Measurements from ENCODE around the gene DLG2.

Gene DLG2

GRCh38 chr11:84607975-84608836, 1018.9 kb downstream of the DLG2 start:
- no peak for DNase-seq

GRCh38 chr11:84594602-84595001, 1032.5 kb downstream of the DLG2 start:
- no peak for DNase-seq

- DNase-seq, result no peak
These were observed 1037.0 kb downstream of the DLG2 start for GRCh38 chr11:84590106-84590505.

- no peak for DNase-seq
These were observed 1038.9 kb downstream of the DLG2 start for GRCh38 chr11:84588131-84588829.

GRCh38 chr11:84583106-84583505, 1044.0 kb downstream of the DLG2 start:
- DNase-seq, result no peak

- no peak for DNase-seq
These were observed 1046.1 kb downstream of the DLG2 start for GRCh38 chr11:84581083-84581482.

GRCh38 chr11:84580428-84580827, 1046.7 kb downstream of the DLG2 start:
- DNase-seq, result no peak

- DNase-seq, result no peak
These were observed 1053.3 kb downstream of the DLG2 start for GRCh38 chr11:84573868-84574267.

- DNase-seq, result no peak
These were observed 1060.5 kb downstream of the DLG2 start for GRCh38 chr11:84566671-84567070.

GRCh38 chr11:84564867-84565184, 1062.3 kb downstream of the DLG2 start:
- DNase-seq, result no peak

GRCh38 chr11:84564180-84564866, 1062.8 kb downstream of the DLG2 start:
- peak; percentile 46 for DNase-seq

GRCh38 chr11:84563356-84563755, 1063.8 kb downstream of the DLG2 start:
- no peak for DNase-seq

- DNase-seq, result no peak
These were observed 1066.9 kb downstream of the DLG2 start for GRCh38 chr11:84560206-84560605.

- peak; percentile 47 for DNase-seq
These were observed 1068.8 kb downstream of the DLG2 start for GRCh38 chr11:84558085-84558905.

- DNase-seq, result peak; percentile 24
These were observed 1074.4 kb downstream of the DLG2 start for GRCh38 chr11:84552791-84553190.

GRCh38 chr11:84549217-84549616, 1077.9 kb downstream of the DLG2 start:
- peak; percentile 38 for DNase-seq

- DNase-seq, result no peak
These were observed 1082.6 kb downstream of the DLG2 start for GRCh38 chr11:84544566-84544965.

- DNase-seq, result no peak
These were observed 1083.6 kb downstream of the DLG2 start for GRCh38 chr11:84543367-84544159.

GRCh38 chr11:84541731-84542340, 1085.3 kb downstream of the DLG2 start:
- peak; percentile 80 for DNase-seq

- DNase-seq, result no peak
These were observed 1090.7 kb downstream of the DLG2 start for GRCh38 chr11:84536456-84536855.

GRCh38 chr11:84532364-84532763, 1094.8 kb downstream of the DLG2 start:
- no peak for DNase-seq

GRCh38 chr11:84526250-84526649, 1100.9 kb downstream of the DLG2 start:
- DNase-seq, result no peak

All from fibroblast of skin of right biceps (primary cell).